Fibroblast of villous mesenchyme (primary cell): ENCODE data around the gene HSD17B13. TPM values are rescaled to one million over a fixed set of nuclear protein-coding genes. Genes with fewer than 3 reads are reported as not detected.

Source experiments
- DNase-seq: peaks from one replicate; pipeline ENCODE4 v3.0.0-alpha.2; 2010; ENCODE audit warnings: low read depth
- H3K4me3 ChIP-seq: 2 replicates; pipeline ENCODE4 v1.5.1; 2011; ENCODE audit warnings: low read depth, mild to moderate bottlenecking, low read length
- CTCF ChIP-seq: IDR thresholded peaks from 2 replicates; pipeline ENCODE4 v1.5.1; 2012; ENCODE audit warnings: low read depth, mild to moderate bottlenecking, low read length; ENCODE audit not compliant: insufficient read depth
- total RNA-seq: library from RNA; depleted of rRNA; stranded (reverse); fragments of >200 nt; gene quantifications from 2 replicates; pipeline ENCODE4 v1.2.3, GENCODE V29; 2012

Gene HSD17B13
- total RNA-seq, 1 donor = not detected

- no peak for TF ChIP-seq CTCF
- H3K4me3 ChIP-seq = no peak overlapping the region
Measured at GRCh38 chr4:87281603-87282002, 41.1 kb downstream of the HSD17B13 start.

GRCh38 chr4:87278335-87278794, 44.3 kb downstream of the HSD17B13 start:
- no peak for DNase-seq
- H3K4me3 ChIP-seq = no peak overlapping the region
- TF ChIP-seq CTCF = no peak

More at GRCh38 chr4:87281603-87282002, 41.1 kb downstream of the HSD17B13 start:
- no peak for DNase-seq

GRCh38 chr4:87275311-87275710, 47.4 kb downstream of the HSD17B13 start:
- TF ChIP-seq CTCF = no peak
- H3K4me3 ChIP-seq = no peak overlapping the region

GRCh38 chr4:87274803-87275202, 47.9 kb downstream of the HSD17B13 start:
- H3K4me3 ChIP-seq = no peak overlapping the region
- TF ChIP-seq CTCF = no peak
- DNase-seq = no peak

More at GRCh38 chr4:87275311-87275710, 47.4 kb downstream of the HSD17B13 start:
- no peak for DNase-seq

GRCh38 chr4:87274327-87274726, 48.4 kb downstream of the HSD17B13 start:
- H3K4me3 ChIP-seq = no peak overlapping the region
- DNase-seq = no peak

GRCh38 chr4:87270825-87271224, 51.9 kb downstream of the HSD17B13 start:
- DNase-seq = no peak
- H3K4me3 ChIP-seq = no peak overlapping the region
- TF ChIP-seq CTCF = no peak

More at GRCh38 chr4:87274327-87274726, 48.4 kb downstream of the HSD17B13 start:
- TF ChIP-seq CTCF = no peak

- peak; percentile 52 for DNase-seq
- no peak overlapping the region for H3K4me3 ChIP-seq
- TF ChIP-seq CTCF = peak; percentile 63
Measured at GRCh38 chr4:87270144-87270543, 52.5 kb downstream of the HSD17B13 start.
